HCT116 (cell line): ENCODE results near the gene TTC33.

Experiments used
- CEBPB ChIP-seq: IDR thresholded peaks from 2 replicates; pipeline ENCODE4 v1.6.1; 2012; ENCODE audit warnings: low read depth
- CTCF ChIP-seq, 3 experiments: fragments of 200-600 bp in 1 of 3; sonication (generic) in 1 of 3; IDR thresholded peaks in 2 of 3; conservative IDR thresholded peaks in 1 of 3; 2 replicates each; pipeline ENCODE4 v1.5.1; 2012 to 2017; ENCODE audit warnings: low read depth in 2 of 3, low read length in 2 of 3, antibody characterized with exemption in 1 of 3, borderline replicate concordance in 1 of 3, control low read depth in 1 of 3, mild to moderate bottlenecking in 1 of 3, mixed read lengths in 1 of 3, mixed run types in 1 of 3, moderate library complexity in 1 of 3; ENCODE audit not compliant: insufficient read depth in 1 of 3
- EZH2 ChIP-seq: fragments of 200-600 bp; sonication (generic); IDR thresholded peaks from 2 replicates; pipeline ENCODE4 v1.6.1; 2017; ENCODE audit warnings: antibody characterized with exemption, mixed run types
- EZH2phosphoT487 ChIP-seq: fragments of 200-600 bp; IDR thresholded peaks from 2 replicates; pipeline ENCODE4 v1.6.1; 2018; ENCODE audit warnings: antibody characterized with exemption, borderline replicate concordance
- POLR2AphosphoS5 ChIP-seq: IDR thresholded peaks from 2 replicates; pipeline ENCODE4 v1.6.1; 2011; ENCODE audit warnings: mild to moderate bottlenecking, low read depth, low read length, moderate library complexity
- REST ChIP-seq: IDR thresholded peaks from 2 replicates; pipeline ENCODE4 v1.6.1; 2012; ENCODE audit warnings: low read depth
- ZFX ChIP-seq: fragments of 450-650 bp; IDR thresholded peaks from 2 replicates; pipeline ENCODE4 v1.6.1; 2017
- ZNF274 ChIP-seq: fragments of 200-500 bp; sonication (Bioruptor generic); IDR thresholded peaks from 2 replicates; pipeline ENCODE4 v1.6.1; 2014; ENCODE audit warnings: mild to moderate bottlenecking, low read depth, low read length, inconsistent platforms

- TF ChIP-seq CTCF (IDR thresholded peaks at IDR 0.05 in 2 of 3, conservative IDR thresholded peaks at IDR 0.05 in 1 of 3; ENCODE audit: borderline replicate concordance in 1 of 3, insufficient read depth in 1 of 3, low read depth in 2 of 3, low read length in 2 of 3), result no peak
- TF ChIP-seq CEBPB, result no peak
- no peak for TF ChIP-seq POLR2AphosphoS5
- TF ChIP-seq EZH2, result no peak
- TF ChIP-seq ZFX, result no peak
- no peak for TF ChIP-seq REST
- TF ChIP-seq EZH2phosphoT487, result no peak
- no peak for TF ChIP-seq ZNF274
Observed at GRCh38 chr5:40762705-40763104, 6.9 kb upstream of the TTC33 start.
